GM06990 (cell line): ENCODE measurements around the gene ADIPOQ.
A peak's percentile ranks its signal among the peaks of the same experiment; 100 is the strongest.

ENCODE experiments used
- DNase-seq: peaks from one replicate; pipeline ENCODE4 v3.0.0-alpha.2; 2011; ENCODE audit not compliant: insufficient read length; ENCODE audit errors: extremely low read depth
- H3K27me3 ChIP-seq: replicated peaks from 2 replicates; pipeline ENCODE4 v1.6.0; 2011; ENCODE audit warnings: low read length; ENCODE audit not compliant: control insufficient read depth, insufficient read depth
- H3K36me3 ChIP-seq: 2 replicates; pipeline ENCODE4 v1.5.1; 2011; ENCODE audit warnings: low read length; ENCODE audit not compliant: control insufficient read depth, insufficient read depth
- H3K4me3 ChIP-seq: replicated peaks from 2 replicates; pipeline ENCODE4 v1.5.1; 2011; ENCODE audit warnings: low read depth, mild to moderate bottlenecking, control low read depth, low read length
- TF ChIP-seq, protein P1 (sequence below): IDR thresholded peaks from 2 replicates; pipeline ENCODE4 v1.5.1; 2011; ENCODE audit warnings: low read length, control low read depth, mild to moderate bottlenecking, inconsistent platforms; ENCODE audit not compliant: insufficient read depth, poor library complexity, severe bottlenecking

Gene ADIPOQ

GRCh38 chr3:186825294-186825821 is 17.2 kb upstream of the ADIPOQ start:
- DNase-seq: no peak
- Histone ChIP-seq H3K27me3 (peaks cover 5% of the 10 kb centered on the region), H3K4me3 (no peak overlapping the region)

DNA sequence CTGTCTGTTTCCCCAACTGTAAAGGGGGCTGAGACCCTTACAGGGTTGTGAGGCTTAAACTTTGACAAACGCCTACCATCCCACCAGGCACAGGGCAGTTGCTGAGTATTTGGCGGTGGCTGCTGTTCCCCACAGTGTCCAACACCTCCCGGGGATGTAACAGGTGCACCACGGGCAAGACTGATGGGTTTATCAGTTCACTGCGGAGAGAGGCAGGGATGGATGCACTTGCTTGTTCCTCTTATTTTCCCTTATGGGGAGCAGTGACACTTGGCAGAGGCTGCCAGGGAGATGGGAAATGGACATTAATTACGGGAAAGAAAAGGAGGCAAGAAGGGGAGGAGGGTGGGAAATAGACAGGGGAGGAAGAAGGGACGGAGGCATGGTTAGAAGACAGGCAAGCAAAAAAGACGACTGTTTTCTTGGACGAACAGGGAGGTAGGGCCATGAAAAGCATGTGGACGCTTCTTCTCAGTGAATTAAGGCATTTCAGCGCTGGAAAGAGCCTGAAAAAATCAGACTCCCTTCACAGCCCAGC is 16.6 kb upstream of the ADIPOQ start:
- Histone ChIP-seq H3K4me3 (no peak overlapping the region), H3K27me3 (peaks cover 5% of the 10 kb centered on the region), H3K36me3 (no peaks in the 10 kb centered on the region)
- TF ChIP-seq, protein P1, sequence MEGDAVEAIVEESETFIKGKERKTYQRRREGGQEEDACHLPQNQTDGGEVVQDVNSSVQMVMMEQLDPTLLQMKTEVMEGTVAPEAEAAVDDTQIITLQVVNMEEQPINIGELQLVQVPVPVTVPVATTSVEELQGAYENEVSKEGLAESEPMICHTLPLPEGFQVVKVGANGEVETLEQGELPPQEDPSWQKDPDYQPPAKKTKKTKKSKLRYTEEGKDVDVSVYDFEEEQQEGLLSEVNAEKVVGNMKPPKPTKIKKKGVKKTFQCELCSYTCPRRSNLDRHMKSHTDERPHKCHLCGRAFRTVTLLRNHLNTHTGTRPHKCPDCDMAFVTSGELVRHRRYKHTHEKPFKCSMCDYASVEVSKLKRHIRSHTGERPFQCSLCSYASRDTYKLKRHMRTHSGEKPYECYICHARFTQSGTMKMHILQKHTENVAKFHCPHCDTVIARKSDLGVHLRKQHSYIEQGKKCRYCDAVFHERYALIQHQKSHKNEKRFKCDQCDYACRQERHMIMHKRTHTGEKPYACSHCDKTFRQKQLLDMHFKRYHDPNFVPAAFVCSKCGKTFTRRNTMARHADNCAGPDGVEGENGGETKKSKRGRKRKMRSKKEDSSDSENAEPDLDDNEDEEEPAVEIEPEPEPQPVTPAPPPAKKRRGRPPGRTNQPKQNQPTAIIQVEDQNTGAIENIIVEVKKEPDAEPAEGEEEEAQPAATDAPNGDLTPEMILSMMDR: no peak
- no peak for DNase-seq

More at GRCh38 chr3:186825294-186825821, 17.2 kb upstream of the ADIPOQ start:
- TF ChIP-seq, protein P1: no peak
- H3K36me3 ChIP-seq: no peaks in the 10 kb centered on the region

- Histone ChIP-seq H3K27me3 (peaks cover 5% of the 10 kb centered on the region), H3K4me3 (no peak overlapping the region), H3K36me3 (no peaks in the 10 kb centered on the region)
- TF ChIP-seq, protein P1: no peak
- DNase-seq: no peak
Measured at GRCh38 chr3:186826410-186826975, 16.0 kb upstream of the ADIPOQ start.

DNA sequence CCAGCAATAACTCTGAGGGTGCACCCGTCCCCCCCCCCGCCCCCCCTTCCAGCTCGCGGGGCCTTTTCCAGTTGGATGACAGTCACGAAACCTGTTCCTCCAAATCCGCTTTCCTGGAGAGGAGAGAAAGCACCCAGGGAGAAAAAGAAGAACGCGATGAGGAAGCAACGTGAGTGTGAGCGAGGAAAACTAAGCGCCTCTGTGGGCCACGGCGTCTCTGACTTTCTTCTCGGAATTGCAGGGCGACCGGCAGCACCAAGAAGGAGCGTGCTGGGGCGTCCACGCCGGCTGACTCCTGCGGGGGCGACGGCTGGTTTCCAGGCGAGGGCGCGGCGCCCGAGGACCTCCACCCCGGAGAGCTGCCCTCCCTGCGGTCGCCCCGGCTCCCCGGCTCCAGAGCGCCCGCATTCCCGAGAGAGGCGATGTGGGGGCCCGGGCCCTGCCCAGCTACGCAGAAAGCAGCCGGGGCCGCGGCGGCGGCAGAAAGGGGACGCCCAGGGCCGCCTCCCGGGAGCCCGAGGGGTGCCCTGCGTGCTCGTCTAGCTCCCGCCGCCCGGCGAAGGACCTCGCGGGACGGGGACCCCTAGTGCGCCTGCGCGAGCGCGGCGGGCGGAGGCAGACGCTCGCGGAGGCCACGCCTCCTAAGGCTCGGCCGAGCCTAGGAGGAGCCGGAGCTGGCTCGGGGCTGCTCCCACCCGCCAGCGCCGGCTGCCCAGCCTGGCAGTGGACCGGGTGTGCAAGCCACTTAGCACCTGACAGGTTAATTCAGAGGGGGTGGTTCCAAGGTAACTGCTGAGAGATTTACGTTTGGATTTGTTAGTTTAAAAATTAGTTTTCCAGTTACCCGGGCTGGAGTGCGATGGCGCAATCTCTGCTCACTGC is 15.3 kb upstream of the ADIPOQ start:
- Histone ChIP-seq H3K27me3 (peaks cover 5% of the 10 kb centered on the region), H3K4me3 (peak overlapping the region; percentile 55), H3K36me3 (no peaks in the 10 kb centered on the region)
- TF ChIP-seq, protein P1: no peak
- peak; percentile 87 for DNase-seq

- Histone ChIP-seq H3K36me3 (no peaks in the 10 kb centered on the region), H3K27me3 (peaks cover 5% of the 10 kb centered on the region), H3K4me3 (no peak overlapping the region)
- DNase-seq: no peak
- TF ChIP-seq, protein P1: no peak
Measured at GRCh38 chr3:186828340-186828739, 14.2 kb upstream of the ADIPOQ start.
